ENCODE results near the gene UBE2Q2. TPM values are rescaled to one million over a fixed set of nuclear protein-coding genes. Genes with fewer than 3 reads are reported as not detected.

UBE2Q2 gene
- total and polyA plus RNA-seq, 9 of the 15 experiments (the other 6 are each of a cell fraction or from before 2014, with no cell fraction given) = 6.2 to 24.0 (median 16.2) TPM

DNA sequence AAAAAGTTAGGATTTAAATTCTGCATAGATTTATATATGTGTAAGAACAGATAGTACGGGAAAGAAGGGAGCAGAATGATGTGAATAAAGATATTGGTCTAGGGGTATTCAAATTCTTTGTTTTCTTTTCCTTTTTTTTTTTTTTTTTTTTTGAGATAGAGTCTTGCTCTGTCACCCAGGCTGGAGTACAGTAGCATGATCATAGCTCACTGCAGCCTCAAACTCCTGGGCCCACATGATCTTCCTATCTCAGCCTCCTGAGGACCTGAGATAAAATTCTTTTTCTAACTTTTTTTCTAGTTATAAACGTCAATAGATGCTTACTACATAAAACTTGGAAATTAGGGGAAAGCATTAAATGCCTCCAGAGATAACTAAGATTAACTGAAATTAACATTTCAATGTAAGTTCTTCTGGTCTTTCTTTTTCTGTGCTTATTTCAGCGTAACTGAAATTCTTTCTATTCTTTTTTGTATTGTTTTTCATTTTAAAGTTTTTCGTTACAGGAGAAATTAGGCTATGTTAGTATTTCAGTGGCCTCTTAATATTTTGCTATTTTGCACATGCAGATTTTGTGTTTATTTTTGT lies 29.2 kb downstream of the UBE2Q2 start:
- intact Hi-C loops (cut with micrococcal nuclease) = no loop called here
- FAIRE-seq = no peak
- ChIA-PET POLR2A (no interaction called here), CTCF (ENCODE audit: low intra/inter-chr PET ratio) (no interaction called here)
- no peak overlapping the region for H2AFZ ChIP-seq (ENCODE audit: low read depth, low read length)
- H3K27ac ChIP-seq (ENCODE audit: extremely low read depth, low read depth, low read length) = no peak overlapping the region
- BruUV-seq (replicated peaks) = no TSS peak
- H4K20me1 ChIP-seq (replicated peaks; ENCODE audit: control insufficient read depth, insufficient read depth, low read length) = no peaks in the 10 kb centered on the region
- peaks cover 14% of the 10 kb centered on the region; the same call in 2 of the 3 replicates for H3K79me2 ChIP-seq (ENCODE audit: control insufficient read depth, insufficient read depth, low read length)
- H3K4me1 ChIP-seq (replicated peaks in 1 of 2; ENCODE audit: control insufficient read depth in 2 of 2, insufficient read depth in 2 of 2, low read length in 2 of 2) = peaks cover 0 to 14% of the 10 kb centered on the region in 2 experiments; a peak in 2 of 5 replicates
- DNase-seq (ENCODE audit: extremely low read depth in 1 of 4, low spot score in 3 of 4) = peak in 1 of 4 experiments; percentile 39
- H3K4me3 ChIP-seq = no peak overlapping the region
- no peak overlapping the region for H3K9ac ChIP-seq (ENCODE audit: insufficient read depth in 1 of 2, low read depth in 2 of 2, low read length in 2 of 2)
- 49% methylated on average over 4 of the region's 4 CpGs for WGBS (ENCODE audit: insufficient coverage, low coverage, missing lambda C conversion rate)
- no peaks in the 10 kb centered on the region for H3K27me3 ChIP-seq (ENCODE audit: control insufficient read depth in 2 of 2, insufficient read depth in 2 of 2, low read length in 2 of 2)
- in situ Hi-C loops (cut with MboI) = no loop called here
- H3K4me2 ChIP-seq (ENCODE audit: insufficient read depth, low read length) = no peak overlapping the region
- no peaks in the 10 kb centered on the region for H3K9me1 ChIP-seq (ENCODE audit: control insufficient read depth, insufficient read depth, low read length)
- H3K9me3 ChIP-seq (replicated peaks; ENCODE audit: control insufficient read depth, insufficient read depth, low read depth, low read length) = no peaks in the 10 kb centered on the region
- ATAC-seq = peak; percentile 75
- H3K36me3 ChIP-seq (ENCODE audit: control insufficient read depth, insufficient read depth, low read length) = peaks cover 70% of the 10 kb centered on the region
- peak; percentile 62; the same call in 1 of the 2 replicates for TF ChIP-seq ARID1B (IDR thresholded peaks at IDR 0.05)
- no peak for TF ChIP-seq NELFE (IDR thresholded peaks at IDR 0.05; ENCODE audit: insufficient read depth, insufficient read length)
- no peak for TF ChIP-seq ZNF79 (CRISPR knock-in tag; IDR thresholded peaks at IDR 0.05; ENCODE audit: low read depth)
- TF ChIP-seq MAFG (tag; conservative IDR thresholded peaks at IDR 0.05) = 0 out of 2 replicates have a peak, but pooled peaks have one; percentile 6
- TF ChIP-seq TAL1 (IDR thresholded peaks at IDR 0.05) = peak; percentile 66
- TF ChIP-seq, protein P1, sequence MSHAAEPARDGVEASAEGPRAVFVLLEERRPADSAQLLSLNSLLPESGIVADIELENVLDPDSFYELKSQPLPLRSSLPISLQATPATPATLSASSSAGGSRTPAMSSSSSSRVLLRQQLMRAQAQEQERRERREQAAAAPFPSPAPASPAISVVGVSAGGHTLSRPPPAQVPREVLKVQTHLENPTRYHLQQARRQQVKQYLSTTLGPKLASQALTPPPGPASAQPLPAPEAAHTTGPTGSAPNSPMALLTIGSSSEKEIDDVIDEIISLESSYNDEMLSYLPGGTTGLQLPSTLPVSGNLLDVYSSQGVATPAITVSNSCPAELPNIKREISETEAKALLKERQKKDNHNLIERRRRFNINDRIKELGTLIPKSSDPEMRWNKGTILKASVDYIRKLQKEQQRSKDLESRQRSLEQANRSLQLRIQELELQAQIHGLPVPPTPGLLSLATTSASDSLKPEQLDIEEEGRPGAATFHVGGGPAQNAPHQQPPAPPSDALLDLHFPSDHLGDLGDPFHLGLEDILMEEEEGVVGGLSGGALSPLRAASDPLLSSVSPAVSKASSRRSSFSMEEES (CRISPR knock-in tag; IDR thresholded peaks at IDR 0.05) = no peak
- TF ChIP-seq DPF2 (IDR thresholded peaks at IDR 0.05) = 0 out of 2 replicates have a peak, but pooled peaks have one; percentile 36
- TF ChIP-seq, protein P2, sequence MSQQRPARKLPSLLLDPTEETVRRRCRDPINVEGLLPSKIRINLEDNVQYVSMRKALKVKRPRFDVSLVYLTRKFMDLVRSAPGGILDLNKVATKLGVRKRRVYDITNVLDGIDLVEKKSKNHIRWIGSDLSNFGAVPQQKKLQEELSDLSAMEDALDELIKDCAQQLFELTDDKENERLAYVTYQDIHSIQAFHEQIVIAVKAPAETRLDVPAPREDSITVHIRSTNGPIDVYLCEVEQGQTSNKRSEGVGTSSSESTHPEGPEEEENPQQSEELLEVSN (IDR thresholded peaks at IDR 0.05; ENCODE audit: borderline replicate concordance in 1 of 2, extremely low read depth in 1 of 2, insufficient read depth in 1 of 2, insufficient read length in 1 of 2, low read depth in 1 of 2, low read length in 1 of 2, poor library complexity in 1 of 2, severe bottlenecking in 1 of 2) = no peak
- TF ChIP-seq ZNF175 (CRISPR knock-in tag; IDR thresholded peaks at IDR 0.05; ENCODE audit: low read depth) = no peak
- no peak for TF ChIP-seq RBFOX2 (IDR thresholded peaks at IDR 0.05; ENCODE audit: low read depth, low read length)
- TF ChIP-seq HDGF (IDR thresholded peaks at IDR 0.05) = no peak
- TF ChIP-seq BHLHE40 (IDR thresholded peaks at IDR 0.05; ENCODE audit: low read length) = no peak
- no peak for TF ChIP-seq PHF20 (IDR thresholded peaks at IDR 0.05; ENCODE audit: partially characterized antibody)
- peak; percentile 72 for TF ChIP-seq CBFA2T3 (IDR thresholded peaks at IDR 0.05)
- TF ChIP-seq, protein P3, sequence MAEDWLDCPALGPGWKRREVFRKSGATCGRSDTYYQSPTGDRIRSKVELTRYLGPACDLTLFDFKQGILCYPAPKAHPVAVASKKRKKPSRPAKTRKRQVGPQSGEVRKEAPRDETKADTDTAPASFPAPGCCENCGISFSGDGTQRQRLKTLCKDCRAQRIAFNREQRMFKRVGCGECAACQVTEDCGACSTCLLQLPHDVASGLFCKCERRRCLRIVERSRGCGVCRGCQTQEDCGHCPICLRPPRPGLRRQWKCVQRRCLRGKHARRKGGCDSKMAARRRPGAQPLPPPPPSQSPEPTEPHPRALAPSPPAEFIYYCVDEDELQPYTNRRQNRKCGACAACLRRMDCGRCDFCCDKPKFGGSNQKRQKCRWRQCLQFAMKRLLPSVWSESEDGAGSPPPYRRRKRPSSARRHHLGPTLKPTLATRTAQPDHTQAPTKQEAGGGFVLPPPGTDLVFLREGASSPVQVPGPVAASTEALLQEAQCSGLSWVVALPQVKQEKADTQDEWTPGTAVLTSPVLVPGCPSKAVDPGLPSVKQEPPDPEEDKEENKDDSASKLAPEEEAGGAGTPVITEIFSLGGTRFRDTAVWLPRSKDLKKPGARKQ (CRISPR knock-in tag; IDR thresholded peaks at IDR 0.05) = 0 out of 2 replicates have a peak, but pooled peaks have one; percentile 20
- TF ChIP-seq POLR3G (IDR thresholded peaks at IDR 0.05; ENCODE audit: extremely low read depth, insufficient read length, insufficient replicate concordance) = no peak

All from K562 (cell line).